Loucy (cell line): ENCODE data around the gene ZFP3.
"Not testable (repeated sequence)": the region's sequence is repeated elsewhere in the genome, so short reads cannot be mapped to it uniquely, and the experiment has no call there.

Source experiments
- H2AFZ ChIP-seq: fragments of 200-600 bp; sonication (generic); 2 replicates; pipeline ENCODE4 v1.6.0; 2016; ENCODE audit warnings: antibody characterized with exemption, mild to moderate bottlenecking, low read length, moderate library complexity
- H3F3A ChIP-seq: fragments of 200-600 bp; 2 replicates; pipeline ENCODE4 v1.6.0; 2016; ENCODE audit warnings: antibody characterized with exemption, low read depth, mild to moderate bottlenecking
- H3K27me3 ChIP-seq: fragments of 200-600 bp; sonication (generic); 2 replicates; pipeline ENCODE4 v1.6.1; 2014; ENCODE audit warnings: low read length, mild to moderate bottlenecking; ENCODE audit not compliant: insufficient read depth, poor library complexity, severe bottlenecking
- H3K36me3 ChIP-seq: fragments of 200-600 bp; sonication (generic); 2 replicates; pipeline ENCODE4 v1.6.1; 2016; ENCODE audit warnings: low read length; ENCODE audit not compliant: insufficient read depth
- H3K4me1 ChIP-seq: fragments of 200-600 bp; sonication (generic); 2 replicates; pipeline ENCODE4 v1.5.1; 2014; ENCODE audit warnings: low read length, mild to moderate bottlenecking; ENCODE audit not compliant: insufficient read depth, poor library complexity, severe bottlenecking
- H3K4me2 ChIP-seq: fragments of 200-600 bp; sonication (generic); 2 replicates; pipeline ENCODE4 v1.6.0; 2014; ENCODE audit warnings: antibody characterized with exemption, low read length, low read depth, mild to moderate bottlenecking; ENCODE audit not compliant: poor library complexity, severe bottlenecking
- H3K4me3 ChIP-seq: fragments of 200-600 bp; sonication (generic); 2 replicates; pipeline ENCODE4 v1.5.1; 2014; ENCODE audit warnings: low read length, mild to moderate bottlenecking, mixed read lengths; ENCODE audit not compliant: poor library complexity, severe bottlenecking
- H3K79me2 ChIP-seq: fragments of 200-600 bp; sonication (generic); 2 replicates; pipeline ENCODE4 v1.6.1; 2014; ENCODE audit warnings: low read length; ENCODE audit not compliant: insufficient read depth
- H3K9ac ChIP-seq: fragments of 200-600 bp; sonication (generic); 2 replicates; pipeline ENCODE4 v1.6.0; 2014; ENCODE audit warnings: mild to moderate bottlenecking, low read depth, low read length, moderate library complexity; ENCODE audit not compliant: poor library complexity, severe bottlenecking
- H3K9me2 ChIP-seq: fragments of 200-600 bp; sonication (generic); replicated peaks from 2 replicates; pipeline ENCODE4 v1.6.1; 2016; ENCODE audit warnings: low read depth, low read length, mixed read lengths
- H3K9me3 ChIP-seq: fragments of 200-600 bp; sonication (generic); 2 replicates; pipeline ENCODE4 v1.6.1; 2014; ENCODE audit warnings: mild to moderate bottlenecking, antibody characterized with exemption, low read length, low read depth; ENCODE audit not compliant: insufficient read depth
- H4K20me1 ChIP-seq: fragments of 200-600 bp; sonication (generic); 2 replicates; pipeline ENCODE4 v1.6.0; 2014; ENCODE audit warnings: antibody characterized with exemption, low read length, mild to moderate bottlenecking; ENCODE audit not compliant: insufficient read depth, poor library complexity, severe bottlenecking
- EZH2phosphoT487 ChIP-seq: fragments of 200-600 bp; IDR thresholded peaks from 2 replicates; pipeline ENCODE4 v1.6.1; 2018; ENCODE audit warnings: antibody characterized with exemption, mild to moderate bottlenecking, moderate library complexity, borderline replicate concordance
- TF ChIP-seq, protein P1 (sequence below): fragments of 200-600 bp; sonication (generic); conservative IDR thresholded peaks from 2 replicates; pipeline ENCODE4 v1.5.1; 2014; ENCODE audit warnings: mild to moderate bottlenecking, antibody characterized with exemption, low read length

ZFP3 gene

GRCh38 chr17:5122586-5123342 lies 44.5 kb downstream of the ZFP3 start:
- Histone ChIP-seq H3K4me3 (no peak overlapping the region), H3K9me2 (no peaks in the 10 kb centered on the region), H3K27me3 (no peaks in the 10 kb centered on the region), H3K4me2 (no peak overlapping the region), H3K79me2 (no peaks in the 10 kb centered on the region), H3K4me1 (no peaks in the 10 kb centered on the region), H3K9me3 (no peaks in the 10 kb centered on the region), H3F3A (no peaks in the 10 kb centered on the region), H4K20me1 (no peaks in the 10 kb centered on the region), H3K36me3 (no peaks in the 10 kb centered on the region), H2AFZ (no peak overlapping the region), H3K9ac (no peak overlapping the region)
- TF ChIP-seq EZH2phosphoT487 = no peak
- TF ChIP-seq, protein P1, sequence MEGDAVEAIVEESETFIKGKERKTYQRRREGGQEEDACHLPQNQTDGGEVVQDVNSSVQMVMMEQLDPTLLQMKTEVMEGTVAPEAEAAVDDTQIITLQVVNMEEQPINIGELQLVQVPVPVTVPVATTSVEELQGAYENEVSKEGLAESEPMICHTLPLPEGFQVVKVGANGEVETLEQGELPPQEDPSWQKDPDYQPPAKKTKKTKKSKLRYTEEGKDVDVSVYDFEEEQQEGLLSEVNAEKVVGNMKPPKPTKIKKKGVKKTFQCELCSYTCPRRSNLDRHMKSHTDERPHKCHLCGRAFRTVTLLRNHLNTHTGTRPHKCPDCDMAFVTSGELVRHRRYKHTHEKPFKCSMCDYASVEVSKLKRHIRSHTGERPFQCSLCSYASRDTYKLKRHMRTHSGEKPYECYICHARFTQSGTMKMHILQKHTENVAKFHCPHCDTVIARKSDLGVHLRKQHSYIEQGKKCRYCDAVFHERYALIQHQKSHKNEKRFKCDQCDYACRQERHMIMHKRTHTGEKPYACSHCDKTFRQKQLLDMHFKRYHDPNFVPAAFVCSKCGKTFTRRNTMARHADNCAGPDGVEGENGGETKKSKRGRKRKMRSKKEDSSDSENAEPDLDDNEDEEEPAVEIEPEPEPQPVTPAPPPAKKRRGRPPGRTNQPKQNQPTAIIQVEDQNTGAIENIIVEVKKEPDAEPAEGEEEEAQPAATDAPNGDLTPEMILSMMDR = no peak

DNA sequence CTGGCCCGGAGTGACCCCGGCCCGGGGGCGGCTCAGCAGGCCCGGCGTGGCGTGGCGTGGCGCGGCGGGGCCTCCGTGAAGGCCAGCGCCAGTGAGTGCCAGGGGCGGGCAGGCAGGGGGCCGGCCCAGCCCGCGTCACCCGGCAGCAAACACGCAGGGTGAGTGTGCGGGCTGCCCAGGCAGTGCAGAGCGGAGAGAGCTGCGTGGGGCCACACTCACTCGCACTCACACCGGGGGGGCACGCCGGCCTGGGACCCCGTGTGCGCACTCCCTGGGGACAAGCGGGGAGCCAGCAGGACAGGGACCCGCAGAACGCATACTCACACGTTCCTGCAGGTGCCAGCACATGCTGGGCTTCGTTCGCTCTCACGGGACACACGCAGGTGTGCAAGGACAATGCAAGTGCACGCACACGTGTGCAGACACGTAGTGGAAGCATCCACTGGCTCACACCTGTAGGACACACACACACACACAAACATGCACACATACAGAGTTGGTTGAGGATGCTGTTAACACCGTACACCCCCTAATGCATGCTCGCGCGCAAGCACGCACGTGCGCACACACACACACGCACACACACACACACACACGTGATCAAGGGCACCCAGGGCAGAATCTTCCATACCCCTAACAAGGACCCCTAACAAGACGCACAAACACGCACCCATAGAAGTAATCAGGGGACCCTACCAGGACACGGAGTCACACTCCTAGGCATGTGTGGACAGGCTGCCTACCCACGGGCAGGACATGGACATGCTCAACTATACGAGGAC lies 45.3 kb downstream of the ZFP3 start:
- TF ChIP-seq, protein P1 = no peak
- no peak for TF ChIP-seq EZH2phosphoT487
- no peaks in the 10 kb centered on the region for H3K9me2 ChIP-seq
- no peak overlapping the region for H3K9ac ChIP-seq
- no peaks in the 10 kb centered on the region for H3K79me2 ChIP-seq
- H3K4me3 ChIP-seq = no peak overlapping the region
- H3F3A ChIP-seq = no peaks in the 10 kb centered on the region
- no peak overlapping the region for H2AFZ ChIP-seq
- no peaks in the 10 kb centered on the region for H3K4me1 ChIP-seq
- H3K27me3 ChIP-seq = no peaks in the 10 kb centered on the region
- no peaks in the 10 kb centered on the region for H3K9me3 ChIP-seq
- H3K36me3 ChIP-seq = no peaks in the 10 kb centered on the region
- no peaks in the 10 kb centered on the region for H4K20me1 ChIP-seq
- no peak overlapping the region for H3K4me2 ChIP-seq

GRCh38 chr17:5124125-5124760 lies 46.0 kb downstream of the ZFP3 start:
- not testable (repeated sequence) for H3K36me3 ChIP-seq, H3K4me1 ChIP-seq, H3K9me2 ChIP-seq, H3K27me3 ChIP-seq, H3K4me2 ChIP-seq, H3K4me3 ChIP-seq, H3K9me3 ChIP-seq, H4K20me1 ChIP-seq, H2AFZ ChIP-seq, H3K9ac ChIP-seq, H3K79me2 ChIP-seq, H3F3A ChIP-seq

GRCh38 chr17:5124896-5125295 lies 46.6 kb downstream of the ZFP3 start:
- not testable (repeated sequence) for H3K9me3 ChIP-seq, H3K27me3 ChIP-seq, H3K4me1 ChIP-seq, H3F3A ChIP-seq, H3K9me2 ChIP-seq, H3K79me2 ChIP-seq, H4K20me1 ChIP-seq, H3K4me2 ChIP-seq, H3K9ac ChIP-seq, H2AFZ ChIP-seq, H3K4me3 ChIP-seq, H3K36me3 ChIP-seq
